Islet precursor cell (in vitro differentiated cells): ENCODE results near the gene PAPSS1.

Experiments used
- DNase-seq: peaks from one replicate; pipeline ENCODE4 v3.0.0-alpha.2; 2018

PAPSS1 gene

GRCh38 chr4:107619066-107619465 lies 101.0 kb downstream of the PAPSS1 start:
- no peak for DNase-seq

GRCh38 chr4:107618656-107619055 lies 101.4 kb downstream of the PAPSS1 start:
- no peak for DNase-seq

GRCh38 chr4:107616838-107617389 lies 103.1 kb downstream of the PAPSS1 start:
- DNase-seq: no peak

DNA sequence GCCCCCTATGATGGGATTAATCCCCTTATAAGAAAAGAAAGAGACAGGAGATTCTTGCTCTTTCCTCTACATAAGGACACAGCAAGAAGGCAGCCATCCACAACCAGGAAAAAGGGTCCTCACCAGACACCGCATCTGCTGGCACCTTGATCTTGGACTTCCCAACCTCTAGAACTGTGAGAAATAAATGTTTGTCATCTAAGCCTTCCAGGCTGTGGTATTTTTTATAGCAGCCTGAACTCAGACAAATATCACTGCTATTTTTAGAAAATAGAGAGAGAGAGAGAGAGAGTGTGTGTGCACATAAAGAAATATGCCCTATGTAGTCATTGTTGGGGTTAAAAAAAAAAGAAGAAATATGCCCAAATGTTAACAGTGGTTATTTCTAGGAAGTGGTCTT lies 104.2 kb downstream of the PAPSS1 start:
- no peak for DNase-seq

GRCh38 chr4:107603430-107603829 lies 116.6 kb downstream of the PAPSS1 start:
- no peak for DNase-seq

DNA sequence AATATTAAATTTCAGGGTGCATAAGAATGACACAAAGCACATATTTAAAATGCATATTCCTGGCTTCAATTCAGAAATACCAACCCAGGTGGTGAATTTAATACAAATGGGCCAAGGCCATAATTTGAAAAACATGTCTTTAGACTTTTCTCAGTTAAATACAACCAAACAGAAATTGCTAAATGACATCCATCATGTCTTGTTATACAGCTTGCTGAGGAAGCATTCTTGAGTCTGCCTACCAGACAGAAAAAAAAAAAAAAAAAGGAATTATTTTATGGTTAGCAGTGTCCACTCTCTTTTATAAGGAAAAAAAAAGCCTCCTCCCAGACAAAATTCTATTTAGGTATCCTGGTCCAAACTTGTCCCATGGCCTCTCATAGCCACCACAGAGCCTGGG lies 119.1 kb downstream of the PAPSS1 start:
- DNase-seq: no peak

GRCh38 chr4:107600436-107600835 lies 119.6 kb downstream of the PAPSS1 start:
- no peak for DNase-seq

- no peak for DNase-seq
Measured at GRCh38 chr4:107599841-107600240, 120.2 kb downstream of the PAPSS1 start.

DNA sequence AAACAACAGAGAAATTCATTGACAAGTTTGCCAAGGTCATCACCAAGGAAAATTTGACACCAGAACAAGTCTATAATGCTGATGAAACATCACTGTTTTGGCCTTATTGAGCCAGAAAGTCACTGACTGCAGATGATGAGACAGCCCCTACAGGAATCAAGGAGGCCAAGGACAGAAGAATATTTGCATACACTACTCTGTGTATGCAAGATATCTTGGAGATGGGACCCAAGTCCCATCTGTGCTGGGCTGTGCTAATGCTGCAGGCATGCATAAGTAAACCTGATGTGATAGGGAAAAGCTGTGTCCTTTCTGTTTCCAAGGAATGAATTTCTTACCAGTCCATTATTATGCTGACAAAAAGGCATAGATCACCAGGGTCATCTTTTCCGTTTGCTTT lies 126.8 kb downstream of the PAPSS1 start:
- no peak for DNase-seq

- no peak for DNase-seq
Measured at GRCh38 chr4:107592519-107592918, 127.5 kb downstream of the PAPSS1 start.

GRCh38 chr4:107589269-107589668 lies 130.8 kb downstream of the PAPSS1 start:
- DNase-seq: no peak

GRCh38 chr4:107586371-107586770 lies 133.7 kb downstream of the PAPSS1 start:
- no peak for DNase-seq

GRCh38 chr4:107579099-107579498 lies 140.9 kb downstream of the PAPSS1 start:
- no peak for DNase-seq

- no peak for DNase-seq
Measured at GRCh38 chr4:107578321-107578720, 141.7 kb downstream of the PAPSS1 start.

GRCh38 chr4:107577743-107578142 lies 142.3 kb downstream of the PAPSS1 start:
- DNase-seq: no peak

- no peak for DNase-seq
Measured at GRCh38 chr4:107575243-107575642, 144.8 kb downstream of the PAPSS1 start.

GRCh38 chr4:107572281-107572680 lies 147.8 kb downstream of the PAPSS1 start:
- DNase-seq: no peak

GRCh38 chr4:107570952-107571351 lies 149.1 kb downstream of the PAPSS1 start:
- no peak for DNase-seq

DNA sequence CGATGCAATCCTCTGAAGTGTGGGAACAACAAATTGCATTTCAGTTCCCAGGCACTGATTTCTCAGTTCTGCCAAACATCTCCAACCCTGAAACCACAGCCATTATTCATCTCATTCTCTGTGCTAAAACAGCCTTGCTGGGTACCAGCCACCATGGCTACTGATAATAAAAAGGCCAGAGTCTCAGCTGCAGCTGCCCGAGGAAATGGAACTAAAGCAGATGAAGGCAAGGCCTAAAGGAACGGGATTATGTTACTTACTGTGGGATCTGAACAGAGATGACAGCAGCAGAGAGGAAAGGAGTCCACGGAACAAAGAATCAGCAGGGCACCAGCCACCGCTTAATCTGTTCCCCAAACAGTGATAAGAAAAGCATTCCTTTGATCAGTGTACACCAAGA lies 155.7 kb downstream of the PAPSS1 start:
- DNase-seq: peak; percentile 61
